ENCODE results near the gene HAUS2.
A peak's percentile ranks its signal among the peaks of the same experiment; 100 is the strongest.

HAUS2 gene

DNA sequence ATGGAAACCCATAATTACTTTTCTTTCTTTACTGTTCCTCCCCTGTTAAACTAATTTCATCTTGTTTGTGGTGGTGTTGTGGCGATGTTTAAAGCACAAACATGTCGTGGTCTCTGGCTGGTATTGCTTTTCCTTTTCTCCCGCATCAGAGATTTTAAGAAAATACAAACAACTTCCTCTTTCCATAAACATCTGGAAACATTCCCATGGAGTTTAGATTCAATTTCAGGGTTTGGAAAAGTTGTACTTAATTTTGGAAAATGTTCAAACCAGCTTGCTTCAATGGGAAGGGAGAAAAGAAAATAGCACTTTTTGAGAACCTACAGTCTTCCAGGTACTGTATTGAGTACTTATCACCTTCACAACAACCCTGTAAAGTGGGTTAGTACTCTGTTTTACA is 57.2 kb downstream of the HAUS2 start:
- ATAC-seq (ENCODE audit: low read depth) = no peak
- Histone ChIP-seq H3K27ac (ENCODE audit: poor library complexity, severe bottlenecking) (no peak overlapping the region), H3K9me3 (ENCODE audit: severe bottlenecking) (no peaks in the 10 kb centered on the region), H3K27me3 (ENCODE audit: insufficient read depth, poor library complexity, severe bottlenecking) (no peaks in the 10 kb centered on the region), H3K36me3 (ENCODE audit: low read depth) (no peaks in the 10 kb centered on the region), H3K4me1 (ENCODE audit: insufficient read depth, poor library complexity, severe bottlenecking) (no peaks in the 10 kb centered on the region), H3K4me3 (ENCODE audit: severe bottlenecking) (no peak overlapping the region)
- DNase-seq (ENCODE audit: low spot score) = no peak
- TF ChIP-seq, protein P1, sequence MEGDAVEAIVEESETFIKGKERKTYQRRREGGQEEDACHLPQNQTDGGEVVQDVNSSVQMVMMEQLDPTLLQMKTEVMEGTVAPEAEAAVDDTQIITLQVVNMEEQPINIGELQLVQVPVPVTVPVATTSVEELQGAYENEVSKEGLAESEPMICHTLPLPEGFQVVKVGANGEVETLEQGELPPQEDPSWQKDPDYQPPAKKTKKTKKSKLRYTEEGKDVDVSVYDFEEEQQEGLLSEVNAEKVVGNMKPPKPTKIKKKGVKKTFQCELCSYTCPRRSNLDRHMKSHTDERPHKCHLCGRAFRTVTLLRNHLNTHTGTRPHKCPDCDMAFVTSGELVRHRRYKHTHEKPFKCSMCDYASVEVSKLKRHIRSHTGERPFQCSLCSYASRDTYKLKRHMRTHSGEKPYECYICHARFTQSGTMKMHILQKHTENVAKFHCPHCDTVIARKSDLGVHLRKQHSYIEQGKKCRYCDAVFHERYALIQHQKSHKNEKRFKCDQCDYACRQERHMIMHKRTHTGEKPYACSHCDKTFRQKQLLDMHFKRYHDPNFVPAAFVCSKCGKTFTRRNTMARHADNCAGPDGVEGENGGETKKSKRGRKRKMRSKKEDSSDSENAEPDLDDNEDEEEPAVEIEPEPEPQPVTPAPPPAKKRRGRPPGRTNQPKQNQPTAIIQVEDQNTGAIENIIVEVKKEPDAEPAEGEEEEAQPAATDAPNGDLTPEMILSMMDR (IDR thresholded peaks at IDR 0.05; ENCODE audit: poor library complexity, severe bottlenecking) = no peak

DNA sequence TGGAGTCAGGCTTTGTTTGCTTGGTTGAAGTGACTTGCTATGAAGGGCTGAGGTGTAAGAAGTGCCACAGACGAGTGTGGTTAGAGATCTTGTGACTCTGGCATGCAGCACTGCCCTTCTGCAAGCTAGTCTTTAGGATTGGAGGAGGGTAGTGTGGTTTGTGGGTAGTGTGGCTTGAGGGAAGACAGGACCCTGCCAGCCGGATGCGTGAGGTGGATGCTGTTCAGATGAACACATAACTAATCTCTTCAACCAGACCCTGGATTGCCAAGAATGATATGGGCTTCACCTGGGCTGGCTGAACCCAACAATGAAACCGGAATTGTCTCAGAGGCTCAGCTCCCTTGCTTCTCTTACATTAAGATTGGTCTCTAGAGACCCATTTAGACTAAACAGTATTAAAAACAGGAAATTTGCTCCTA is 59.5 kb downstream of the HAUS2 start:
- Histone ChIP-seq H3K27ac (ENCODE audit: poor library complexity, severe bottlenecking) (no peak overlapping the region), H3K9me3 (ENCODE audit: severe bottlenecking) (no peaks in the 10 kb centered on the region), H3K27me3 (ENCODE audit: insufficient read depth, poor library complexity, severe bottlenecking) (no peaks in the 10 kb centered on the region), H3K4me3 (ENCODE audit: severe bottlenecking) (no peak overlapping the region), H3K36me3 (ENCODE audit: low read depth) (no peaks in the 10 kb centered on the region), H3K4me1 (ENCODE audit: insufficient read depth, poor library complexity, severe bottlenecking) (no peaks in the 10 kb centered on the region)
- ATAC-seq (ENCODE audit: low read depth) (0 out of 3 replicates have a peak, but pooled peaks have one; percentile 27), DNase-seq (ENCODE audit: low spot score) (no peak)
- TF ChIP-seq, protein P1 (IDR thresholded peaks at IDR 0.05; ENCODE audit: poor library complexity, severe bottlenecking) = no peak

DNA sequence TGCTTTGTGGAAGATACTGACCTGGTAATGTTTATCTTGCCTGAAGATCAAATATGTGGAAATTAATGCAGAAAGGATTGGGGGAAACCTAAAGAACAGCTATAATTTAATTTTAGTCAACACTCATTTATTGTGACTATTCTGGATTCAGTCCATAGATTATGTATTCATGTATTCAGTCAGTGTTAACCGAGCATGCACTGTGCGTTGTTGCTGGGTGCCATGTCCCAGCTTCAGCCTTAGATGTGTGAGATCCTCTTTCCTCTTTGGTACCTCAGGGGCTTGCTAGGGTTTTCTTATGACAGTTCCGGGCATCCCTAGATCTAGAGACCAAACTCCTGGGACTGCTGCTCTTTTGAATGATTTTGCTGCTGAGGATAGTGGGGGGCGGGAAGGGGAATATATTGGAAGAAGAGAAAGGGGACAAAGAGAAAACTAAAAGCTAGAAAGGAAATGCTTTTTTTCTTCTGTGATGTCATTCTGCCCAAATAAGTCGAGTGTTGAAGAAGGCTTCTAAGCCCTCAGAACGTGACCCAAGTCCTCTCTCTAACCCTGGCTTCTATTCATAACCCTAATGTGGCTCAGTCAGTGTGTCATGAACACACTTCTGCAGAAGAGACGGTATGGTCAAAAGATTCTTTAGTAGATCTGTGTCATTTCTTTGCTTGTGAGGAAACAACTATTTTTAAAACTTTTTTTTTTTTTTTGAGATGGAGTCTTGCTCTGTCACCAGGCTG is 60.3 kb downstream of the HAUS2 start:
- H3K4me3 ChIP-seq (ENCODE audit: severe bottlenecking) = no peak overlapping the region
- TF ChIP-seq, protein P1 (IDR thresholded peaks at IDR 0.05; ENCODE audit: poor library complexity, severe bottlenecking) = no peak
- DNase-seq (ENCODE audit: low spot score) = no peak

DNA sequence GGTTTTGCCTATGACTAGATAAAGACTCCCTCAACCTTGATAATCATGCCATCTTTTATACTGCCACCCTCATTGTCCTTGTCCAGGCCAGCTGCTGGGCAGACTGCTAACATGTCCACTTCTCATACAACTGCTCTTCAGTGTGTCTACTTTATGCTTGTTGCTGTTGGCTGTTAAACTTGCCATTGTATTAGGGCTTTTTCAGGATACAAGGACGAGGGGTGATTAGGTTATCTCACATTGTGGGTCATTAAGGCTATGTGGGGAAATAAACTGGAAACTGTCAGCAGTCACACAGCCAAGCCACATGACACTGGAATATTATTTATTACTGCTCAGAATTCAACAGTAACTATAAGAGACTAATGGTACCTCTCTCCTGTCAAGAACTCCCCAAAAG is 62.9 kb downstream of the HAUS2 start:
- no peaks in the 10 kb centered on the region for H3K27me3 ChIP-seq (ENCODE audit: insufficient read depth, poor library complexity, severe bottlenecking)
- no peaks in the 10 kb centered on the region for H3K9me3 ChIP-seq (ENCODE audit: severe bottlenecking)
- H3K4me3 ChIP-seq (ENCODE audit: severe bottlenecking) = no peak overlapping the region
- DNase-seq (ENCODE audit: low spot score) (no peak), ATAC-seq (ENCODE audit: low read depth) (no peak)
- no peaks in the 10 kb centered on the region for H3K4me1 ChIP-seq (ENCODE audit: insufficient read depth, poor library complexity, severe bottlenecking)
- no peak overlapping the region for H3K27ac ChIP-seq (ENCODE audit: poor library complexity, severe bottlenecking)
- TF ChIP-seq, protein P1 (IDR thresholded peaks at IDR 0.05; ENCODE audit: poor library complexity, severe bottlenecking) = no peak
- no peaks in the 10 kb centered on the region for H3K36me3 ChIP-seq (ENCODE audit: low read depth)

More for the DNA sequence above, 60.3 kb downstream of the HAUS2 start:
- Histone ChIP-seq H3K9me3 (ENCODE audit: severe bottlenecking) (no peaks in the 10 kb centered on the region), H3K27me3 (ENCODE audit: insufficient read depth, poor library complexity, severe bottlenecking) (no peaks in the 10 kb centered on the region), H3K36me3 (ENCODE audit: low read depth) (no peaks in the 10 kb centered on the region), H3K4me1 (ENCODE audit: insufficient read depth, poor library complexity, severe bottlenecking) (no peaks in the 10 kb centered on the region), H3K27ac (ENCODE audit: poor library complexity, severe bottlenecking) (no peak overlapping the region)
- ATAC-seq (ENCODE audit: low read depth) = no peak

DNA sequence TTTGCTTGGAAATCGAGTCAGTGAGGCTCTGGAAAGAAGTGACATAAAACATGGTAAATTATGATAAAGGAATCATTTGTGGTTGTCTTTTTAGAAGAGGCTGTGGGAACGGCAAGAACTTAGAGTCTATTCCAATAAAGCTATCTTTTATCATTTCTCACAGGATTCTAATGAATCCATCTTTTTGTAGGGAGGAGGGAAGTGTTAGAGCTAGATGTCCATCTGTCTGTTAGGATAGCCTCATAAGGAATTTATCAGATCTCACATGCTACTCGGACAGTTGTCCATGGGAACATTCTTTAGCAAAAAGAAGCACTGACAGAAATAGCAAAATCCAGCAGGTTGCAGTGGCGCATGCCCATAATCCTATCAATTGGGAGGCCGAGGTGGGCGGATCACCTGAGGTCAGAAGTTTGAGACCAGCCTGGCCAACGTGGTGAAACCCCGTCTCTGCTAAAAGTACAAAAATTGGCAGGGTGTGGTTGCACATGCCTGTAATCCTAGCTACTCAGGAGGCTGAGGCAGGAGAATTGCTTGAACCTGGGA is 63.8 kb downstream of the HAUS2 start:
- TF ChIP-seq, protein P1 (IDR thresholded peaks at IDR 0.05; ENCODE audit: poor library complexity, severe bottlenecking) = no peak
- DNase-seq (ENCODE audit: low spot score) (no peak), ATAC-seq (ENCODE audit: low read depth) (no peak)
- Histone ChIP-seq H3K4me1 (ENCODE audit: insufficient read depth, poor library complexity, severe bottlenecking) (no peaks in the 10 kb centered on the region), H3K27me3 (ENCODE audit: insufficient read depth, poor library complexity, severe bottlenecking) (no peaks in the 10 kb centered on the region), H3K4me3 (ENCODE audit: severe bottlenecking) (no peak overlapping the region), H3K27ac (ENCODE audit: poor library complexity, severe bottlenecking) (no peak overlapping the region), H3K9me3 (ENCODE audit: severe bottlenecking) (no peaks in the 10 kb centered on the region), H3K36me3 (ENCODE audit: low read depth) (no peaks in the 10 kb centered on the region)

Measured in RWPE2 (cell line).